K562 (cell line): ENCODE measurements around the gene KPNA1. TPM values are rescaled to one million over a fixed set of nuclear protein-coding genes. Genes with fewer than 3 reads are reported as not detected.

Source experiments
- ARNT ChIP-seq, 2 experiments: fragments of 450-650 bp; IDR thresholded peaks; 2 replicates each; pipeline ENCODE4 v1.6.1; 2016; ENCODE audit warnings: mild to moderate bottlenecking in 1 of 2
- BRF1 ChIP-seq: IDR thresholded peaks from 3 replicates; pipeline ENCODE4 v1.6.1; 2011; ENCODE audit warnings: borderline replicate concordance, mild to moderate bottlenecking; ENCODE audit not compliant: insufficient read length; ENCODE audit errors: extremely low read depth
- ELF4 ChIP-seq: fragments of 450-650 bp; formaldehyde crosslinking; IDR thresholded peaks from 2 replicates; pipeline ENCODE4 v1.4.0; 2022; ENCODE audit warnings: missing genetic modification characterization
- FOXJ3 ChIP-seq: sonication (generic); formaldehyde crosslinking; IDR thresholded peaks from 2 replicates; pipeline ENCODE4 v1.4.0; 2020; ENCODE audit warnings: mild to moderate bottlenecking, missing genetic modification reagents
- HMG20B ChIP-seq: fragments of 250-450 bp; sonication (Bioruptor Pico); IDR thresholded peaks from 2 replicates; pipeline ENCODE4 v1.5.0; 2021; ENCODE audit warnings: mild to moderate bottlenecking
- KDM2B ChIP-seq: fragments of 250-450 bp; sonication (Bioruptor Pico); IDR thresholded peaks from 2 replicates; pipeline ENCODE4 v1.8.0; 2021; ENCODE audit warnings: mild to moderate bottlenecking, moderate library complexity
- NELFE ChIP-seq: IDR thresholded peaks from 2 replicates; pipeline ENCODE4 v1.6.1; 2011; ENCODE audit warnings: mild to moderate bottlenecking; ENCODE audit not compliant: insufficient read depth, insufficient read length
- NR2C2 ChIP-seq, 2 experiments: fragments of 200-800 bp in 1 of 2; sonication (Bioruptor generic) in 1 of 2; sonication (generic) in 1 of 2; formaldehyde crosslinking in 1 of 2; IDR thresholded peaks; 2 replicates each; pipeline versions ENCODE4 v1.6.1 to v1.8.0; 2016 to 2022; ENCODE audit warnings: mild to moderate bottlenecking in 1 of 2, missing compliant biosample characterization in 1 of 2, missing genetic modification characterization in 1 of 2, missing genetic modification reagents in 1 of 2
- OTX1 ChIP-seq: fragments of 450-650 bp; formaldehyde crosslinking; IDR thresholded peaks from 2 replicates; pipeline ENCODE4 v1.4.0; 2022; ENCODE audit warnings: mild to moderate bottlenecking
- PKNOX1 ChIP-seq: fragments of 450-650 bp; IDR thresholded peaks from 2 replicates; pipeline ENCODE4 v1.6.1; 2016
- RBFOX2 ChIP-seq: fragments of 200-400 bp; formaldehyde crosslinking; IDR thresholded peaks from 2 replicates; pipeline ENCODE4 v1.6.1; 2017; ENCODE audit warnings: low read depth, mild to moderate bottlenecking, low read length, moderate library complexity
- SAP30 ChIP-seq: fragments of 200-600 bp; sonication (generic); IDR thresholded peaks from 2 replicates; pipeline ENCODE4 v1.6.1; 2012; ENCODE audit warnings: borderline replicate concordance, low read depth, mild to moderate bottlenecking, moderate library complexity, low read length, control low read depth, inconsistent platforms; ENCODE audit not compliant: insufficient read depth, poor library complexity, severe bottlenecking
- SIN3B ChIP-seq: fragments of 450-650 bp; IDR thresholded peaks from 2 replicates; pipeline ENCODE4 v1.6.1; 2017; ENCODE audit warnings: low read depth, mild to moderate bottlenecking, moderate library complexity
- TAF7 ChIP-seq: fragments of 450-650 bp; IDR thresholded peaks from 2 replicates; pipeline ENCODE4 v1.6.1; 2016; ENCODE audit warnings: missing genetic modification characterization, missing compliant biosample characterization
- WHSC1 ChIP-seq: IDR thresholded peaks from one replicate; pipeline ENCODE4 v1.6.1; 2012; ENCODE audit warnings: low read length, control low read depth, inconsistent platforms
- ZNF12 ChIP-seq: sonication (generic); formaldehyde crosslinking; IDR thresholded peaks from 2 replicates; pipeline ENCODE4 v1.4.0; 2020; ENCODE audit warnings: mild to moderate bottlenecking, missing genetic modification reagents
- ZNF41 ChIP-seq: fragments of 250-450 bp; sonication (Bioruptor Pico); conservative IDR thresholded peaks from 2 replicates; pipeline ENCODE4 v1.4.0; 2020; ENCODE audit warnings: mild to moderate bottlenecking
- ZNF699 ChIP-seq: fragments of 250-450 bp; sonication (Bioruptor Pico); IDR thresholded peaks from 2 replicates; pipeline ENCODE4 v1.8.0; 2021; ENCODE audit warnings: mild to moderate bottlenecking, moderate library complexity; ENCODE audit not compliant: insufficient replicate concordance
- polyA plus RNA-seq, 8 experiments: library from polyadenylated mRNA; depleted of rRNA in 4 of 8; stranded (reverse) in 5 of 8; unstranded in 3 of 8; fragments of >200 nt; fragmentation: Nextera tagmentation in 2 of 8; fragmentation: Illumina TruSeq in 1 of 8; extraction: Ambion mirVana in 2 of 8; extraction: Trizol in 1 of 8; gene quantifications; 2 replicates each; pipeline versions ENCODE4 v1.2.1 to v1.2.3, GENCODE V29; 2011 to 2014; ENCODE audit warnings: inconsistent platforms in 1 of 8, missing spikeins in 1 of 8
- total RNA-seq, 7 experiments: library from RNA; depleted of rRNA in 6 of 7; stranded (reverse); fragments of >200 nt in 6 of 7; fragmentation: Illumina TruSeq in 2 of 7; extraction: Trizol in 2 of 7; gene quantifications; 2 replicates each; pipeline versions ENCODE4 v1.2.1 to v1.2.3, GENCODE V29; 2011 to 2021; ENCODE audit warnings: low replicate concordance in 1 of 7
- TF ChIP-seq, protein P1 (sequence below), 2 experiments: fragments of 450-650 bp; conservative IDR thresholded peaks; 2 replicates each; pipeline ENCODE4 v1.6.1; 2017; ENCODE audit warnings: mild to moderate bottlenecking in 2 of 2, moderate library complexity in 2 of 2
- TF ChIP-seq, protein P2 (sequence below): fragments of 250-450 bp; sonication (Bioruptor Pico); IDR thresholded peaks from 2 replicates; pipeline ENCODE4 v1.8.0; 2021; ENCODE audit warnings: moderate library complexity, mild to moderate bottlenecking, inconsistent platforms
- TF ChIP-seq, protein P3 (sequence below): sonication (generic); formaldehyde crosslinking; IDR thresholded peaks from 2 replicates; pipeline ENCODE4 v1.8.1; 2023; ENCODE audit warnings: mild to moderate bottlenecking, missing genetic modification reagents

KPNA1 gene
- total and polyA plus RNA-seq, 9 of the 15 experiments (the other 6 are each of a cell fraction or from before 2014, with no cell fraction given): 9.3 to 53.8 (median 33.5) TPM

GRCh38 chr3:122415762-122416654 lies 98.7 kb downstream of the KPNA1 start, which contains the start of gene WDR5B (continued):
- TF ChIP-seq PKNOX1: peak; percentile 94
- TF ChIP-seq ARNT (IDR thresholded peaks at IDR 0.05): no peak
- TF ChIP-seq, protein P1, sequence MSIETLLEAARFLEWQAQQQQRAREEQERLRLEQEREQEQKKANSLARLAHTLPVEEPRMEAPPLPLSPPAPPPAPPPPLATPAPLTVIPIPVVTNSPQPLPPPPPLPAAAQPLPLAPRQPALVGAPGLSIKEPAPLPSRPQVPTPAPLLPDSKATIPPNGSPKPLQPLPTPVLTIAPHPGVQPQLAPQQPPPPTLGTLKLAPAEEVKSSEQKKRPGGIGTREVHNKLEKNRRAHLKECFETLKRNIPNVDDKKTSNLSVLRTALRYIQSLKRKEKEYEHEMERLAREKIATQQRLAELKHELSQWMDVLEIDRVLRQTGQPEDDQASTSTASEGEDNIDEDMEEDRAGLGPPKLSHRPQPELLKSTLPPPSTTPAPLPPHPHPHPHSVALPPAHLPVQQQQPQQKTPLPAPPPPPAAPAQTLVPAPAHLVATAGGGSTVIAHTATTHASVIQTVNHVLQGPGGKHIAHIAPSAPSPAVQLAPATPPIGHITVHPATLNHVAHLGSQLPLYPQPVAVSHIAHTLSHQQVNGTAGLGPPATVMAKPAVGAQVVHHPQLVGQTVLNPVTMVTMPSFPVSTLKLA (conservative IDR thresholded peaks at IDR 0.05): peak; percentile 87 to 91
- peak; percentile 36; the same call in 1 of the 2 replicates for TF ChIP-seq SIN3B
- TF ChIP-seq, protein P2, sequence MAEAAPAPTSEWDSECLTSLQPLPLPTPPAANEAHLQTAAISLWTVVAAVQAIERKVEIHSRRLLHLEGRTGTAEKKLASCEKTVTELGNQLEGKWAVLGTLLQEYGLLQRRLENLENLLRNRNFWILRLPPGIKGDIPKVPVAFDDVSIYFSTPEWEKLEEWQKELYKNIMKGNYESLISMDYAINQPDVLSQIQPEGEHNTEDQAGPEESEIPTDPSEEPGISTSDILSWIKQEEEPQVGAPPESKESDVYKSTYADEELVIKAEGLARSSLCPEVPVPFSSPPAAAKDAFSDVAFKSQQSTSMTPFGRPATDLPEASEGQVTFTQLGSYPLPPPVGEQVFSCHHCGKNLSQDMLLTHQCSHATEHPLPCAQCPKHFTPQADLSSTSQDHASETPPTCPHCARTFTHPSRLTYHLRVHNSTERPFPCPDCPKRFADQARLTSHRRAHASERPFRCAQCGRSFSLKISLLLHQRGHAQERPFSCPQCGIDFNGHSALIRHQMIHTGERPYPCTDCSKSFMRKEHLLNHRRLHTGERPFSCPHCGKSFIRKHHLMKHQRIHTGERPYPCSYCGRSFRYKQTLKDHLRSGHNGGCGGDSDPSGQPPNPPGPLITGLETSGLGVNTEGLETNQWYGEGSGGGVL (CRISPR knock-in tag): no peak
- peak; percentile 51; the same call in 1 of the 2 replicates for TF ChIP-seq TAF7 (tag)
- TF ChIP-seq ZNF12: no peak
- TF ChIP-seq SAP30: no peak
- TF ChIP-seq NELFE: no peak
- no peak for TF ChIP-seq ZNF699
- TF ChIP-seq, protein P3, sequence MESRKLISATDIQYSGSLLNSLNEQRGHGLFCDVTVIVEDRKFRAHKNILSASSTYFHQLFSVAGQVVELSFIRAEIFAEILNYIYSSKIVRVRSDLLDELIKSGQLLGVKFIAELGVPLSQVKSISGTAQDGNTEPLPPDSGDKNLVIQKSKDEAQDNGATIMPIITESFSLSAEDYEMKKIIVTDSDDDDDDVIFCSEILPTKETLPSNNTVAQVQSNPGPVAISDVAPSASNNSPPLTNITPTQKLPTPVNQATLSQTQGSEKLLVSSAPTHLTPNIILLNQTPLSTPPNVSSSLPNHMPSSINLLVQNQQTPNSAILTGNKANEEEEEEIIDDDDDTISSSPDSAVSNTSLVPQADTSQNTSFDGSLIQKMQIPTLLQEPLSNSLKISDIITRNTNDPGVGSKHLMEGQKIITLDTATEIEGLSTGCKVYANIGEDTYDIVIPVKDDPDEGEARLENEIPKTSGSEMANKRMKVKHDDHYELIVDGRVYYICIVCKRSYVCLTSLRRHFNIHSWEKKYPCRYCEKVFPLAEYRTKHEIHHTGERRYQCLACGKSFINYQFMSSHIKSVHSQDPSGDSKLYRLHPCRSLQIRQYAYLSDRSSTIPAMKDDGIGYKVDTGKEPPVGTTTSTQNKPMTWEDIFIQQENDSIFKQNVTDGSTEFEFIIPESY: peak; percentile 27; the same call in 1 of the 2 replicates
- no peak for TF ChIP-seq NR2C2 (CRISPR knock-in tag; IDR thresholded peaks at IDR 0.05)
- peak; percentile 31; the same call in 1 of the 2 replicates for TF ChIP-seq NR2C2 (tag; IDR thresholded peaks at IDR 0.05)
- TF ChIP-seq HMG20B: no peak
- TF ChIP-seq ELF4 (CRISPR knock-in tag): no peak
- TF ChIP-seq BRF1: no peak
- no peak for TF ChIP-seq FOXJ3
- peak; percentile 80 for TF ChIP-seq RBFOX2
- peak; percentile 19; the same call in 1 of the 2 replicates for TF ChIP-seq ZNF41 (CRISPR knock-in tag)
- TF ChIP-seq WHSC1: no peak
- TF ChIP-seq OTX1 (CRISPR knock-in tag): no peak
- no peak for TF ChIP-seq KDM2B (CRISPR knock-in tag)
